ENCODE measurements around the gene PPA2. TPM values are rescaled to one million over a fixed set of nuclear protein-coding genes. Genes with fewer than 3 reads are reported as not detected.

Gene PPA2
- total RNA-seq, 1 experiment from 2014 or later = 98.5 TPM

DNA sequence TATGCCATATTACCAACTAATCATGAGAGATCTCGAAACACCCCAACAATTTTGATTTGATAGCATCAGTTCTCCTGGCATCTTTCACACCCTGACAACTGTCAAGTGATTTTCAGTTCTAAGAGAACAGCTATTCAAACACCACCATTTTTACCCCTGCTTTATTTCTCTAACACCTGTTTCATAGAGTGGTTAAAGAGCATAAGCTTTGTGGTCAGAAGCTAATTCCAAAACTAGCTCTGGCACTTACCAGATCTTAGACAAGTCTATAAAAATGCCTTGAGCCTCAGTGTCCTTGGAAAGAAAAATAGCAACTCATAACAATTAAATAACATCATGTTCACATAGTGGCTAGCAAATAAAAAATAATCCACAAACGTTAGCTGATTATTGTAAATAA, 17.9 kb downstream of the PPA2 start:
- H3K27ac ChIP-seq (ENCODE audit: low read depth, low read length) = no peak overlapping the region
- TSS peak; percentile 30 for BruUV-seq (replicated peaks)
- H3K4me3 ChIP-seq (replicated peaks in 1 of 2; ENCODE audit: low read depth in 1 of 2, low read length in 2 of 2) = no peak overlapping the region
- no peaks in the 10 kb centered on the region for H3K4me1 ChIP-seq (ENCODE audit: control insufficient read depth in 1 of 2, insufficient read depth in 2 of 2, low read length in 2 of 2)
- POLR2A ChIA-PET = no interaction called here
- H2AFZ ChIP-seq (ENCODE audit: low read depth, low read length, poor library complexity, severe bottlenecking) = no peak overlapping the region
- no peak for DNase-seq (ENCODE audit: low read depth, low spot score)
- H3K79me2 ChIP-seq (ENCODE audit: insufficient read depth, low read length) = peaks cover 6% of the 10 kb centered on the region
- TF ChIP-seq, protein P1, sequence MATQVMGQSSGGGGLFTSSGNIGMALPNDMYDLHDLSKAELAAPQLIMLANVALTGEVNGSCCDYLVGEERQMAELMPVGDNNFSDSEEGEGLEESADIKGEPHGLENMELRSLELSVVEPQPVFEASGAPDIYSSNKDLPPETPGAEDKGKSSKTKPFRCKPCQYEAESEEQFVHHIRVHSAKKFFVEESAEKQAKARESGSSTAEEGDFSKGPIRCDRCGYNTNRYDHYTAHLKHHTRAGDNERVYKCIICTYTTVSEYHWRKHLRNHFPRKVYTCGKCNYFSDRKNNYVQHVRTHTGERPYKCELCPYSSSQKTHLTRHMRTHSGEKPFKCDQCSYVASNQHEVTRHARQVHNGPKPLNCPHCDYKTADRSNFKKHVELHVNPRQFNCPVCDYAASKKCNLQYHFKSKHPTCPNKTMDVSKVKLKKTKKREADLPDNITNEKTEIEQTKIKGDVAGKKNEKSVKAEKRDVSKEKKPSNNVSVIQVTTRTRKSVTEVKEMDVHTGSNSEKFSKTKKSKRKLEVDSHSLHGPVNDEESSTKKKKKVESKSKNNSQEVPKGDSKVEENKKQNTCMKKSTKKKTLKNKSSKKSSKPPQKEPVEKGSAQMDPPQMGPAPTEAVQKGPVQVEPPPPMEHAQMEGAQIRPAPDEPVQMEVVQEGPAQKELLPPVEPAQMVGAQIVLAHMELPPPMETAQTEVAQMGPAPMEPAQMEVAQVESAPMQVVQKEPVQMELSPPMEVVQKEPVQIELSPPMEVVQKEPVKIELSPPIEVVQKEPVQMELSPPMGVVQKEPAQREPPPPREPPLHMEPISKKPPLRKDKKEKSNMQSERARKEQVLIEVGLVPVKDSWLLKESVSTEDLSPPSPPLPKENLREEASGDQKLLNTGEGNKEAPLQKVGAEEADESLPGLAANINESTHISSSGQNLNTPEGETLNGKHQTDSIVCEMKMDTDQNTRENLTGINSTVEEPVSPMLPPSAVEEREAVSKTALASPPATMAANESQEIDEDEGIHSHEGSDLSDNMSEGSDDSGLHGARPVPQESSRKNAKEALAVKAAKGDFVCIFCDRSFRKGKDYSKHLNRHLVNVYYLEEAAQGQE (IDR thresholded peaks at IDR 0.05; ENCODE audit: low read depth) = no peak
- TF ChIP-seq TCF7L2 (IDR thresholded peaks at IDR 0.05; ENCODE audit: borderline replicate concordance, extremely low read depth, insufficient read depth, insufficient read length) (no peak), JUND (IDR thresholded peaks at IDR 0.05) (no peak), CBX3 (IDR thresholded peaks at IDR 0.05; ENCODE audit: low read depth) (no peak), POLR2A (IDR thresholded peaks at IDR 0.05; ENCODE audit: borderline replicate concordance, extremely low read depth, insufficient read depth, insufficient read length) (no peak), EZH2phosphoT487 (IDR thresholded peaks at IDR 0.05; ENCODE audit: borderline replicate concordance) (no peak), SIN3A (IDR thresholded peaks at IDR 0.05; ENCODE audit: low read depth) (no peak), RAD21 (IDR thresholded peaks at IDR 0.05; ENCODE audit: low read depth) (no peak), FOSL1 (IDR thresholded peaks at IDR 0.05; ENCODE audit: low read depth) (no peak), CEBPB (IDR thresholded peaks at IDR 0.05; ENCODE audit: low read depth) (no peak)
- TF ChIP-seq, protein P2, sequence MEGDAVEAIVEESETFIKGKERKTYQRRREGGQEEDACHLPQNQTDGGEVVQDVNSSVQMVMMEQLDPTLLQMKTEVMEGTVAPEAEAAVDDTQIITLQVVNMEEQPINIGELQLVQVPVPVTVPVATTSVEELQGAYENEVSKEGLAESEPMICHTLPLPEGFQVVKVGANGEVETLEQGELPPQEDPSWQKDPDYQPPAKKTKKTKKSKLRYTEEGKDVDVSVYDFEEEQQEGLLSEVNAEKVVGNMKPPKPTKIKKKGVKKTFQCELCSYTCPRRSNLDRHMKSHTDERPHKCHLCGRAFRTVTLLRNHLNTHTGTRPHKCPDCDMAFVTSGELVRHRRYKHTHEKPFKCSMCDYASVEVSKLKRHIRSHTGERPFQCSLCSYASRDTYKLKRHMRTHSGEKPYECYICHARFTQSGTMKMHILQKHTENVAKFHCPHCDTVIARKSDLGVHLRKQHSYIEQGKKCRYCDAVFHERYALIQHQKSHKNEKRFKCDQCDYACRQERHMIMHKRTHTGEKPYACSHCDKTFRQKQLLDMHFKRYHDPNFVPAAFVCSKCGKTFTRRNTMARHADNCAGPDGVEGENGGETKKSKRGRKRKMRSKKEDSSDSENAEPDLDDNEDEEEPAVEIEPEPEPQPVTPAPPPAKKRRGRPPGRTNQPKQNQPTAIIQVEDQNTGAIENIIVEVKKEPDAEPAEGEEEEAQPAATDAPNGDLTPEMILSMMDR (IDR thresholded peaks at IDR 0.05 in 2 of 3, conservative IDR thresholded peaks at IDR 0.05 in 1 of 3; ENCODE audit: borderline replicate concordance in 1 of 3, insufficient read depth in 1 of 3, low read depth in 2 of 3, low read length in 2 of 3) = no peak
- H3K27me3 ChIP-seq (ENCODE audit: insufficient read depth, low read length) = no peaks in the 10 kb centered on the region
- no peak overlapping the region for H3K4me2 ChIP-seq (ENCODE audit: low read length)
- H3K9ac ChIP-seq (ENCODE audit: low read length) = no peak overlapping the region
- RAD21 ChIA-PET (ENCODE audit: low non-redundant PET in 1 of 2, low total read pairs in 2 of 2, uncharacterized antibody in 2 of 2, unreplicated experiment in 2 of 2) = no interaction called here
- no peaks in the 10 kb centered on the region for H3K9me3 ChIP-seq (ENCODE audit: control insufficient read depth in 1 of 2, insufficient read depth in 1 of 2, low read depth in 1 of 2, low read length in 2 of 2)
- peaks cover 0 to 9% of the 10 kb centered on the region in 2 experiments; a peak in 1 of 4 replicates for H3K36me3 ChIP-seq (ENCODE audit: control insufficient read depth in 1 of 2, insufficient read depth in 2 of 2, low read length in 2 of 2)
- intact Hi-C loops (cut with micrococcal nuclease) = no loop called here
- no peak for ATAC-seq
- CTCF ChIA-PET = no interaction called here
- H4K20me1 ChIP-seq (ENCODE audit: insufficient read depth) = no peaks in the 10 kb centered on the region
- no peaks in the 10 kb centered on the region for H3K9me2 ChIP-seq (ENCODE audit: insufficient read depth)

All from HCT116 (cell line).